Colonic mucosa (tissue), 4 donors: ENCODE results near the gene CCDC78. TPM values are rescaled to one million over a fixed set of nuclear protein-coding genes. Genes with fewer than 3 reads are reported as not detected.
"Not testable (repeated sequence)": the region's sequence is repeated elsewhere in the genome, so short reads cannot be mapped to it uniquely, and the experiment has no call there.

ENCODE experiments used
- DNase-seq: peaks from one replicate; pipeline ENCODE4 v3.0.0-alpha.2; 2020
- H3K27ac ChIP-seq: fragments of 200-600 bp; one replicate; pipeline ENCODE4 v1.8.0; 2021
- H3K27me3 ChIP-seq: fragments of 200-600 bp; one replicate; pipeline ENCODE4 v1.8.0; 2021
- H3K36me3 ChIP-seq: fragments of 200-600 bp; one replicate; pipeline ENCODE4 v1.8.0; 2021
- H3K4me1 ChIP-seq: fragments of 200-600 bp; one replicate; pipeline ENCODE4 v1.8.0; 2021; ENCODE audit warnings: mild to moderate bottlenecking
- H3K4me3 ChIP-seq: fragments of 200-600 bp; one replicate; pipeline ENCODE4 v1.8.0; 2021
- H3K9ac ChIP-seq, 2 donors: one replicate each; pipeline ENCODE4 v1.7.0; 2013; ENCODE audit warnings: control low read depth in 2 of 2, low read depth in 2 of 2, low read length in 2 of 2
- H3K9me3 ChIP-seq: fragments of 200-600 bp; one replicate; pipeline ENCODE4 v1.8.0; 2021
- CTCF ChIP-seq: fragments of 200-600 bp; IDR thresholded peaks from one replicate; pipeline ENCODE4 v1.8.0; 2022; ENCODE audit warnings: antibody characterized with exemption, mild to moderate bottlenecking
- intact Hi-C: fragments of 100-400 bp; cut with DNase I; formaldehyde crosslinking; loops from one replicate; pipeline ENCODE4 v1.14.1; 2022
- total RNA-seq, 2 donors: library from RNA; stranded (reverse); fragmentation: NEBNext Ultra II Directional in 1 of 2; extraction: Animal tissue kit (Norgen Biotek cat#: 25700) in 1 of 2; gene quantifications; one replicate each; pipeline ENCODE4 v1.2.1, GENCODE V29; 2021
- donor health status: healthy.
- donor health status: DM: no; HTN: no; CAD: no.
- donor health status: DM: no; HTN: no; CAD: no.

The CCDC78 gene
- total RNA-seq, 2 donors from 2014 or later, result 0.37 to 3.7 TPM

- peaks cover 4% of the 10 kb centered on the region for H3K27me3 ChIP-seq
- TF ChIP-seq CTCF, result no peak
- intact Hi-C loops, result no loop called here
Measured at GRCh38 chr16:759110-759910, 33.1 kb upstream of the CCDC78 start.

GRCh38 chr16:756428-756827 lies 30.2 kb upstream of the CCDC78 start:
- Histone ChIP-seq H3K36me3 (no peaks in the 10 kb centered on the region), H3K4me3 (no peak overlapping the region), H3K4me1 (no peaks in the 10 kb centered on the region), H3K9ac (no peak overlapping the region), H3K27ac (no peak overlapping the region), H3K27me3 (peaks cover 15% of the 10 kb centered on the region), H3K9me3 (no peaks in the 10 kb centered on the region)
- no peak for DNase-seq
- no peak for TF ChIP-seq CTCF
- intact Hi-C loops, result no loop called here

More at GRCh38 chr16:759110-759910, 33.1 kb upstream of the CCDC78 start:
- no peaks in the 10 kb centered on the region for H3K4me1 ChIP-seq
- no peak overlapping the region for H3K9ac ChIP-seq
- H3K4me3 ChIP-seq, result no peak overlapping the region
- no peak for DNase-seq
- H3K27ac ChIP-seq, result no peak overlapping the region
- H3K9me3 ChIP-seq, result no peaks in the 10 kb centered on the region
- no peaks in the 10 kb centered on the region for H3K36me3 ChIP-seq

- Histone ChIP-seq H3K9ac (no peak overlapping the region), H3K4me3 (no peak overlapping the region), H3K9me3 (no peaks in the 10 kb centered on the region), H3K27me3 (peaks cover 12% of the 10 kb centered on the region), H3K4me1 (no peaks in the 10 kb centered on the region), H3K27ac (no peak overlapping the region), H3K36me3 (no peaks in the 10 kb centered on the region)
- intact Hi-C loops, result no loop called here
- TF ChIP-seq CTCF, result no peak
- no peak for DNase-seq
Measured at GRCh38 chr16:754656-755055, 28.4 kb upstream of the CCDC78 start.

- H3K36me3 ChIP-seq, H3K4me3 ChIP-seq, H3K9me3 ChIP-seq, intact Hi-C loops, H3K27ac ChIP-seq, H3K9ac ChIP-seq, H3K4me1 ChIP-seq, DNase-seq: not testable (repeated sequence)
- H3K27me3 ChIP-seq, result peaks cover 12% of the 10 kb centered on the region
Measured at GRCh38 chr16:754121-754607, 27.9 kb upstream of the CCDC78 start.

- Histone ChIP-seq H3K27ac (no peak overlapping the region), H3K9ac (no peak overlapping the region), H3K36me3 (no peaks in the 10 kb centered on the region), H3K9me3 (no peaks in the 10 kb centered on the region), H3K4me3 (no peak overlapping the region), H3K27me3 (peaks cover 12% of the 10 kb centered on the region), H3K4me1 (no peaks in the 10 kb centered on the region)
- intact Hi-C loops, result no loop called here
- no peak for DNase-seq
- TF ChIP-seq CTCF, result no peak
Measured at GRCh38 chr16:752007-752312, 25.7 kb upstream of the CCDC78 start.
